Hepatocyte (in vitro differentiated cells): ENCODE measurements around the gene AKAP13. TPM values are rescaled to one million over a fixed set of nuclear protein-coding genes. Genes with fewer than 3 reads are reported as not detected.

Source experiments
- DNase-seq: peaks from one replicate; pipeline ENCODE4 v3.0.0-alpha.2; 2016; ENCODE audit warnings: low spot score
- H2AFZ ChIP-seq: fragments of 200-600 bp; sonication (generic); 2 replicates; pipeline ENCODE4 v1.6.0; 2016; ENCODE audit warnings: antibody characterized with exemption, mild to moderate bottlenecking
- H3K27ac ChIP-seq: fragments of 200-600 bp; sonication (generic); 2 replicates; pipeline ENCODE4 v1.5.1; 2016; ENCODE audit warnings: mild to moderate bottlenecking
- H3K27me3 ChIP-seq: fragments of 200-600 bp; sonication (generic); 2 replicates; pipeline ENCODE4 v1.6.1; 2016
- H3K36me3 ChIP-seq: fragments of 200-600 bp; sonication (generic); replicated peaks from 2 replicates; pipeline ENCODE4 v1.5.1; 2016; ENCODE audit warnings: low read depth; ENCODE audit not compliant: insufficient read depth
- H3K4me1 ChIP-seq: fragments of 200-600 bp; sonication (generic); 2 replicates; pipeline ENCODE4 v1.5.1; 2016; ENCODE audit warnings: mild to moderate bottlenecking, moderate library complexity; ENCODE audit not compliant: insufficient read depth
- H3K4me2 ChIP-seq: fragments of 200-600 bp; sonication (generic); 2 replicates; pipeline ENCODE4 v1.6.0; 2016
- H3K4me3 ChIP-seq: fragments of 200-600 bp; sonication (generic); 2 replicates; pipeline ENCODE4 v1.5.1; 2016; ENCODE audit warnings: mild to moderate bottlenecking
- H3K79me2 ChIP-seq: fragments of 200-600 bp; sonication (generic); 2 replicates; pipeline ENCODE4 v1.6.0; 2017; ENCODE audit warnings: mild to moderate bottlenecking
- H3K9me2 ChIP-seq: fragments of 200-600 bp; sonication (generic); replicated peaks from 2 replicates; pipeline ENCODE4 v1.6.0; 2017; ENCODE audit warnings: mild to moderate bottlenecking; ENCODE audit not compliant: insufficient read depth
- H3K9me3 ChIP-seq: fragments of 200-600 bp; sonication (generic); 2 replicates; pipeline ENCODE4 v1.5.1; 2016; ENCODE audit warnings: low read depth, mild to moderate bottlenecking
- H4K20me1 ChIP-seq: fragments of 200-600 bp; sonication (generic); 2 replicates; pipeline ENCODE4 v1.6.0; 2016; ENCODE audit warnings: mild to moderate bottlenecking; ENCODE audit not compliant: insufficient read depth, poor library complexity, severe bottlenecking
- CTCF ChIP-seq: fragments of 200-600 bp; sonication (generic); IDR thresholded peaks from 2 replicates; pipeline ENCODE4 v1.5.1; 2016; ENCODE audit warnings: antibody characterized with exemption, mild to moderate bottlenecking; ENCODE audit not compliant: poor library complexity
- EZH2 ChIP-seq: fragments of 200-600 bp; sonication (generic); IDR thresholded peaks from 2 replicates; pipeline ENCODE4 v1.6.1; 2016; ENCODE audit warnings: antibody characterized with exemption, mild to moderate bottlenecking, borderline replicate concordance
- EZH2phosphoT487 ChIP-seq: fragments of 200-600 bp; sonication (generic); IDR thresholded peaks from one replicate; pipeline ENCODE4 v1.6.1; 2018; ENCODE audit warnings: antibody characterized with exemption, mild to moderate bottlenecking, low read depth, moderate library complexity; ENCODE audit not compliant: unreplicated experiment, severe bottlenecking
- WGBS: methylation state at CpG from one replicate; pipeline ENCODE4 v1.1.6; 2016; ENCODE audit warnings: low lambda C conversion rate; ENCODE audit errors: missing lambda C conversion rate; 5-methylcytosine and 5-hydroxymethylcytosine counted together
- polyA plus RNA-seq: library from polyadenylated mRNA; unstranded; fragments of >200 nt; fragmentation: Nextera tagmentation; extraction: Ambion mirVana; gene quantifications from 2 replicates; pipeline ENCODE4 v1.2.1, GENCODE V29; 2016
- total RNA-seq: library from RNA; depleted of rRNA; stranded (reverse); fragments of >200 nt; gene quantifications from 2 replicates; pipeline ENCODE4 v1.2.3, GENCODE V29; 2014

AKAP13 gene
- total and polyA plus RNA-seq, 2 experiments from 2014 or later, result 55.6 to 80.9 TPM

GRCh38 chr15:85563328-85563727, 182.9 kb downstream of the AKAP13 start:
- Histone ChIP-seq H3K27ac (peak overlapping the region; percentile 78), H3K27me3 (no peaks in the 10 kb centered on the region), H3K4me1 (peaks cover 28% of the 10 kb centered on the region), H2AFZ (no peak overlapping the region), H3K9me3 (no peaks in the 10 kb centered on the region), H3K4me3 (no peak overlapping the region), H3K79me2 (peaks cover 53% of the 10 kb centered on the region), H3K36me3 (no peaks in the 10 kb centered on the region), H3K9me2 (no peaks in the 10 kb centered on the region), H4K20me1 (no peaks in the 10 kb centered on the region), H3K4me2 (peak overlapping the region; percentile 60)
- no peak for TF ChIP-seq EZH2phosphoT487
- TF ChIP-seq EZH2, result no peak
- TF ChIP-seq CTCF, result no peak
- DNase-seq, result peak; percentile 55
- 23% methylated on average over 3 of the region's 3 CpGs for WGBS

DNA sequence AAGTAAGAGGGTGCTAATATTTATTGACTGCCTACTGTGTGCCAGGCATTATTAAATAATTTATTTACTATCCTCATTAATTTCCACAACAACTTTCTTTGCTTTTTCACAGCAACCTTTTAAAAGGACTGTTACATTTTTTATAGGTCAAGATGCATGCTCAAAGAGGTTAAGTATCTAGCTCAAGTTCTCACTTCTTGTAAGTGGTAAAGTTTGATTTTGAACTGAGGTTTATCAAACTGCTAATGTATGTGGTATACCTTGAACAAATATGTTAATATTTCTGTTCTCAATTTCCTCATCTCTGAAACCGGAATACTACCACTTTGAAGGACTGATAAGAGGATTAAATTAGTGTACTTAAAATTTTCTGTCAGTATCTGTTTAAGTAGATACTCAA, 183.3 kb downstream of the AKAP13 start:
- no peak for DNase-seq

GRCh38 chr15:85564686-85565085, 184.3 kb downstream of the AKAP13 start:
- WGBS, result 30% methylated on average over 2 of the region's 2 CpGs
- peak overlapping the region; percentile 70 for H3K27ac ChIP-seq
- H3K27me3 ChIP-seq, result no peaks in the 10 kb centered on the region
- TF ChIP-seq CTCF (no peak), EZH2 (no peak), EZH2phosphoT487 (no peak)
- H3K9me3 ChIP-seq, result no peaks in the 10 kb centered on the region
- DNase-seq, result peak; percentile 39
- H2AFZ ChIP-seq, result no peak overlapping the region
- peaks cover 54% of the 10 kb centered on the region for H3K79me2 ChIP-seq
- no peak overlapping the region for H3K4me3 ChIP-seq
- H3K4me2 ChIP-seq, result peak overlapping the region; percentile 40
- no peaks in the 10 kb centered on the region for H4K20me1 ChIP-seq
- no peaks in the 10 kb centered on the region for H3K36me3 ChIP-seq
- peaks cover 28% of the 10 kb centered on the region for H3K4me1 ChIP-seq
- no peaks in the 10 kb centered on the region for H3K9me2 ChIP-seq

More for the DNA sequence above, 183.3 kb downstream of the AKAP13 start:
- Histone ChIP-seq H3K27me3 (no peaks in the 10 kb centered on the region), H3K4me2 (peak overlapping the region; percentile 40), H3K4me3 (no peak overlapping the region), H3K4me1 (peaks cover 28% of the 10 kb centered on the region), H3K36me3 (no peaks in the 10 kb centered on the region), H3K27ac (peak overlapping the region; percentile 70), H2AFZ (no peak overlapping the region), H3K9me2 (no peaks in the 10 kb centered on the region), H4K20me1 (no peaks in the 10 kb centered on the region), H3K79me2 (peaks cover 54% of the 10 kb centered on the region), H3K9me3 (no peaks in the 10 kb centered on the region)
- TF ChIP-seq EZH2, result no peak
- TF ChIP-seq CTCF, result no peak
- no peak for TF ChIP-seq EZH2phosphoT487
- 28% methylated on average over 1 of the region's 1 CpG for WGBS

DNA sequence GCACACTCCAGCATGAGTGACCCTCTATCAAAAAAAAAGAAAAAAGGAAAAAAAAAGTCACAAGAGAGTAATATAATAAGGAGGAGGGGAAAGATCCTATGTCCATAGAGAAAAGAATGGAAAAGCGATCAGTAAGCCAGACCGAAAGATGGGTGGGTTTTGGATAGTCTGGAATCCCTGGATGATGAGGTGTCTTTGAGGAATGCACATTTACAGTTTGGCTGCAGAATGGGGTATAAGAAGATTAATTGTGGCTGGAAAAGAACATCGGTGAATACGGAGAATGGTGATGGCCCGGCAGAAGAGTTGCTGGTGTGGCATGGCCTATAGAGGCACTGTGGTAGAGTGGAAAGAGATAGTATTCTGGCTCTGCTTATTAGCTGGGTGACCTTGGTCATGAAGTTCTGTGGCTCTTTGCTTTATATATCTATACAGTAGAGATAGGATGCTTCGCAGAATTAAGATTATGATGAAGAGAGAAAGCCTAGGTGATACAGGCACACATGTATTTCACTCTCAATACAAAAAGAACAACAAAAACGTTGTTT, 187.9 kb downstream of the AKAP13 start:
- no peaks in the 10 kb centered on the region for H4K20me1 ChIP-seq

More for the DNA sequence above, 187.9 kb downstream of the AKAP13 start:
- Histone ChIP-seq H3K27me3 (no peaks in the 10 kb centered on the region), H3K9me3 (no peaks in the 10 kb centered on the region), H3K79me2 (peaks cover 70% of the 10 kb centered on the region), H3K27ac (no peak overlapping the region), H3K4me2 (no peak overlapping the region), H3K36me3 (no peaks in the 10 kb centered on the region), H3K4me1 (peaks cover 23% of the 10 kb centered on the region), H2AFZ (no peak overlapping the region), H3K9me2 (no peaks in the 10 kb centered on the region), H3K4me3 (no peak overlapping the region)
- no peak for TF ChIP-seq EZH2phosphoT487
- no peak for TF ChIP-seq EZH2
- TF ChIP-seq CTCF, result no peak
- 95% methylated on average over 7 of the region's 7 CpGs for WGBS
- DNase-seq, result no peak
